ENCODE measurements around the gene ADSS1. TPM values are rescaled to one million over a fixed set of nuclear protein-coding genes. Genes with fewer than 3 reads are reported as not detected.

The ADSS1 gene
- total RNA-seq, 1 experiment from 2014 or later, result 9.9 TPM

DNA sequence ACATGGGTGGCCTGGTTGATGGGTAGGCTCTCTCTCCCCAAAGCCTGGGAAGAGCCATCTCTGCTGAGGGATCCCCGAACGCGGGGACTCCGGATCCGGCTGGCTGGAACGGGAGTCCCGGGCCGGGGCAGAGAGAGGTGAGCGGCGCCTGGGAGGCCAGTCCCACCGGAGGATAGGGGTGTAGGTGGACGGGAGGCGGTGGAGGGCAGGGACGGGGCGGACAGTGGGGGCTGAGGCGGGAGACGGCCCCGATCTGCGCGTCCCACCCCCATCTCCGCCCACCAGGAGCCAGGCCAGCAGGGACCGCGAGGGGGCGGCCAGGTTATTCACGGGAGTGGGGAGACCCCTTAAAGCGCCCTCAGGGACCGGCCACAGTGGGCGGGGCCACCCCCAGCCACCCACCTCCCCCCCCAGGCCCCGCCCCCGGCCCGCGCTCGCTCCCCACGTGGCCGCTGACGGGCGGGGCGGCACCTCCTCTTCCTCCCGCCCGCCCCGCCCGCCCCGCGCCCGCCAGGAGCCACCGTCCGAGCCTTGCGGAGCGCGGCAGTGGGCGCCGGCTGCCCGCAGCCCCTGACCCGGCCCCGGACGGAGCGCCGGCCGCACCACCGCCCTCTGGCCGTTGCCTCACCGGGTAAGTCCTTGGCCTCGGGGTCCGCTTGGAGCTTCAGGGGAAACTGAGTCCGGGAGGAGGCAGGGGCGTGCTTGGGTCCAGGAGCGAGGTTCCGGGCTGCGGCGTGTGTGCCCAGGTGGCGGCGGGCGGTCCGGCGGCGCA, 34.7 kb upstream of the ADSS1 start, which contains the start of gene INF2:
Gene INF2 (plus strand): TSS at position 510 of the 772 bp plus-strand sequence. CDS start 11,748 bp downstream, outside the sequence.
- H4K20me1 ChIP-seq (ENCODE audit: insufficient read depth), result no peaks in the 10 kb centered on the region
- peak within 1 kb of the TSS; percentile 98 for H3K27ac ChIP-seq (ENCODE audit: low read depth, low read length)
- H3K36me3 ChIP-seq (ENCODE audit: control insufficient read depth in 1 of 2, insufficient read depth in 2 of 2, low read length in 2 of 2), result peaks cover 0 to 17% of the 10 kb centered on the region in 2 experiments; a peak in 2 of 4 replicates
- H3K9me2 ChIP-seq (ENCODE audit: insufficient read depth), result no peaks in the 10 kb centered on the region
- CTCF ChIA-PET, result interaction anchor here (1.5 to 1.9 kb wide), 2 partner anchors 20 to 24 kb away, joined by 3 to 5 read pairs; no protein-coding TSS in a partner anchor
- no peaks in the 10 kb centered on the region for H3K27me3 ChIP-seq (ENCODE audit: insufficient read depth, low read length)
- BruUV-seq (replicated peaks), result no TSS peak
- intact Hi-C loops (cut with micrococcal nuclease), result no loop called here
- H3K9ac ChIP-seq (ENCODE audit: low read length), result peak within 1 kb of the TSS; percentile 91
- H3K4me2 ChIP-seq (ENCODE audit: low read length), result peak within 1 kb of the TSS; percentile 99
- no peak for TF ChIP-seq EGR1 (IDR thresholded peaks at IDR 0.05; ENCODE audit: low read depth)
- peak; percentile 75 for TF ChIP-seq POLR2AphosphoS5 (IDR thresholded peaks at IDR 0.05; ENCODE audit: low read depth, low read length)
- H3K4me1 ChIP-seq (ENCODE audit: control insufficient read depth in 1 of 2, insufficient read depth in 2 of 2, low read length in 2 of 2), result peaks cover 41 to 60% of the 10 kb centered on the region in 2 experiments
- peak within 1 kb of the TSS; percentile 72 to 85 for H3K4me3 ChIP-seq (replicated peaks in 1 of 2; ENCODE audit: low read depth in 1 of 2, low read length in 2 of 2)
- DNase-seq (ENCODE audit: low read depth, low spot score) (no peak), ATAC-seq (peak; percentile 59)
- RAD21 ChIA-PET (ENCODE audit: low non-redundant PET in 1 of 2, low total read pairs in 2 of 2, uncharacterized antibody in 2 of 2, unreplicated experiment in 2 of 2), result interaction anchor here in 1 of 2 experiments (1.0 kb wide), 1 partner anchor 8 kb away, joined by 6 read pairs; no protein-coding TSS in a partner anchor
- POLR2A ChIA-PET, result interaction anchor here (1.6 kb wide), 1 partner anchor 23 kb away, joined by 5 read pairs; no protein-coding TSS in a partner anchor
- H3K9me3 ChIP-seq (ENCODE audit: control insufficient read depth in 1 of 2, insufficient read depth in 1 of 2, low read depth in 1 of 2, low read length in 2 of 2), result no peaks in the 10 kb centered on the region
- H3K79me2 ChIP-seq (ENCODE audit: insufficient read depth, low read length), result peaks cover 48% of the 10 kb centered on the region
- no peak within 1 kb of the TSS for H2AFZ ChIP-seq (ENCODE audit: low read depth, low read length, poor library complexity, severe bottlenecking)

DNA sequence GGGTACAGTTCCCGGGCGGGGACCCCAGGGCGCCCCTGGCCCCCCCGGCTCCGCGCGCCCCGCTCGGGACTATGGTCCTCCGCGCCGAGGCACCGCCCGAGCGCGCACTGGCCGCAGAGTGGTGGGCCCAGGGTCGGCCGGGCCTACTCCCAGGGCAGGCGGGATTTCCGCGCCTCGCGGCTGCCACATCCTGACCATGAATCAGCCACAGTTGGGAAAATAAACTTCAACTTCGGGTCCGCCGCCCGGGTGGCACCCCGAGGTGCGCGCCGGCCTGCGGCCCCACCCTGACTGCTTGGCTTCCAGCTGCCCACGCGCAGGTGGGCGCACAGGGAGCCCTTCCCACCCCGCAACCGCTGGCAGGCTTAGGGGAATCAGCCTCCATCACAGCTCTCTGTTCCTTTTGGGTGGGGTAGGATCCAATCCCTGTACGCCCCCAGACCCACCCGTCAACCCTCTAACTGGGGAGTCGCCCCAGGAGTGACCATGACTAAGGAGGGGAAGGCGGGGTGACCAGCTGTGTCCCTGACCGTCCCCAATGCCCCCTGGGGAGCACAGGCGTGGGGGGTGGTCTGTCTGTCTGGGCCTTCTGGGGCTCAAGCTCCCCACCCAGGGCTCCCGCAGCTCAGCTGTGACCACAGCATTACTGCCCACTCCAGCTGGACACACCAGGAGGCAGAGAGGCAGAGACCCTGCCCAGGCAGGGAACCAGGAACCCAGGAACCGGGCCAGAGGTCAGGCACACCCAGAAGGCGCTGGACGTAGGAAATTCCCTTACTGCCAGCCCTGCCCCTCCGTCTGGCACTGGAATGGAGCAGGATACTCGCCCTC, 33.9 kb upstream of the ADSS1 start:
- Histone ChIP-seq H3K36me3 (ENCODE audit: control insufficient read depth in 1 of 2, insufficient read depth in 2 of 2, low read length in 2 of 2) (peaks cover 0 to 18% of the 10 kb centered on the region in 2 experiments; a peak in 2 of 4 replicates), H3K4me3 (replicated peaks in 1 of 2; ENCODE audit: low read depth in 1 of 2, low read length in 2 of 2) (peak overlapping the region; percentile 72 to 85), H3K79me2 (ENCODE audit: insufficient read depth, low read length) (peaks cover 56% of the 10 kb centered on the region), H3K27ac (ENCODE audit: low read depth, low read length) (peak overlapping the region; percentile 98), H3K4me2 (ENCODE audit: low read length) (peak overlapping the region; percentile 99), H3K9ac (ENCODE audit: low read length) (peak overlapping the region; percentile 91), H4K20me1 (ENCODE audit: insufficient read depth) (no peaks in the 10 kb centered on the region), H3K9me2 (ENCODE audit: insufficient read depth) (no peaks in the 10 kb centered on the region), H3K9me3 (ENCODE audit: control insufficient read depth in 1 of 2, insufficient read depth in 1 of 2, low read depth in 1 of 2, low read length in 2 of 2) (no peaks in the 10 kb centered on the region), H3K4me1 (ENCODE audit: control insufficient read depth in 1 of 2, insufficient read depth in 2 of 2, low read length in 2 of 2) (peaks cover 40 to 58% of the 10 kb centered on the region in 2 experiments), H2AFZ (ENCODE audit: low read depth, low read length, poor library complexity, severe bottlenecking) (no peak overlapping the region), H3K27me3 (ENCODE audit: insufficient read depth, low read length) (no peaks in the 10 kb centered on the region)
- BruUV-seq (replicated peaks), result no TSS peak
- intact Hi-C loops (cut with micrococcal nuclease), result no loop called here
- TF ChIP-seq FOSL1 (IDR thresholded peaks at IDR 0.05; ENCODE audit: low read depth), result no peak
- no peak for TF ChIP-seq ZNF274 (IDR thresholded peaks at IDR 0.05; ENCODE audit: low read depth, low read length)
- no peak for TF ChIP-seq CEBPB (IDR thresholded peaks at IDR 0.05; ENCODE audit: low read depth)
- TF ChIP-seq ZFX (IDR thresholded peaks at IDR 0.05), result peak; percentile 87; the same call in 1 of the 2 replicates
- ChIA-PET POLR2A (interaction anchor here (0.9 kb wide), 1 partner anchor 9 kb away, joined by 4 read pairs; no protein-coding TSS in a partner anchor), CTCF (interaction anchor here (1.5 kb wide), 1 partner anchor 24 kb away, joined by 3 read pairs; no protein-coding TSS in a partner anchor), RAD21 (ENCODE audit: low non-redundant PET in 1 of 2, low total read pairs in 2 of 2, uncharacterized antibody in 2 of 2, unreplicated experiment in 2 of 2) (interaction anchor here in 1 of 2 experiments (1.0 kb wide), 1 partner anchor 9 kb away, joined by 6 read pairs; no protein-coding TSS in a partner anchor)
- DNase-seq (ENCODE audit: low read depth, low spot score) (no peak), ATAC-seq (peak; percentile 3; the same call in 1 of the 2 replicates)
